ENCODE measurements around the gene OPN1SW. TPM values are rescaled to one million over a fixed set of nuclear protein-coding genes. Genes with fewer than 3 reads are reported as not detected.

The OPN1SW gene
- total RNA-seq, 1 experiment from 2014 or later, result not detected

GRCh38 chr7:128799451-128799850, 23.9 kb upstream of the OPN1SW start:
- CTCF ChIA-PET, result no interaction called here
- intact Hi-C loops (cut with micrococcal nuclease; ENCODE audit: unreplicated experiment), result no loop called here
- TF ChIP-seq CTCF (IDR thresholded peaks at IDR 0.05; ENCODE audit: unreplicated experiment), result no peak
- BruUV-seq (replicated peaks), result no TSS peak
- DNase-seq, result no peak
- no peaks in the 10 kb centered on the region for H3K4me1 Mint-ChIP-seq (ENCODE audit: low read depth, unreplicated experiment)
- peaks cover 55% of the 10 kb centered on the region for H3K27me3 Mint-ChIP-seq (ENCODE audit: unreplicated experiment)
- peaks cover 3% of the 10 kb centered on the region for H3K36me3 Mint-ChIP-seq (ENCODE audit: insufficient read depth, unreplicated experiment)
- no peak overlapping the region for H3K4me3 Mint-ChIP-seq (ENCODE audit: low read depth, unreplicated experiment)
- no peak overlapping the region for H3K27ac Mint-ChIP-seq (ENCODE audit: unreplicated experiment)
- no peaks in the 10 kb centered on the region for H3K9me3 Mint-ChIP-seq (ENCODE audit: low read depth, unreplicated experiment)

GRCh38 chr7:128796327-128796726, 20.7 kb upstream of the OPN1SW start:
- Mint-ChIP-seq H3K4me1 (ENCODE audit: low read depth, unreplicated experiment) (no peaks in the 10 kb centered on the region), H3K27ac (ENCODE audit: unreplicated experiment) (no peak overlapping the region), H3K9me3 (ENCODE audit: low read depth, unreplicated experiment) (no peaks in the 10 kb centered on the region), H3K4me3 (ENCODE audit: low read depth, unreplicated experiment) (no peak overlapping the region), H3K36me3 (ENCODE audit: insufficient read depth, unreplicated experiment) (peaks cover 8% of the 10 kb centered on the region), H3K27me3 (ENCODE audit: unreplicated experiment) (peaks cover 55% of the 10 kb centered on the region)
- no TSS peak for BruUV-seq (replicated peaks)
- CTCF ChIA-PET, result interaction anchor here (1.0 kb wide), 1 partner anchor 9 kb away, joined by 3 read pairs; no protein-coding TSS in a partner anchor
- DNase-seq, result no peak
- TF ChIP-seq CTCF (IDR thresholded peaks at IDR 0.05; ENCODE audit: unreplicated experiment), result no peak
- intact Hi-C loops (cut with micrococcal nuclease; ENCODE audit: unreplicated experiment), result no loop called here

- Mint-ChIP-seq H3K9me3 (ENCODE audit: low read depth, unreplicated experiment) (no peaks in the 10 kb centered on the region), H3K27me3 (ENCODE audit: unreplicated experiment) (peaks cover 49% of the 10 kb centered on the region), H3K27ac (ENCODE audit: unreplicated experiment) (no peak overlapping the region), H3K4me3 (ENCODE audit: low read depth, unreplicated experiment) (no peak overlapping the region), H3K4me1 (ENCODE audit: low read depth, unreplicated experiment) (no peaks in the 10 kb centered on the region), H3K36me3 (ENCODE audit: insufficient read depth, unreplicated experiment) (peaks cover 15% of the 10 kb centered on the region)
- no peak for TF ChIP-seq CTCF (IDR thresholded peaks at IDR 0.05; ENCODE audit: unreplicated experiment)
- intact Hi-C loops (cut with micrococcal nuclease; ENCODE audit: unreplicated experiment), result no loop called here
- no TSS peak for BruUV-seq (replicated peaks)
- DNase-seq, result no peak
- CTCF ChIA-PET, result interaction anchor here (1.4 kb wide), 1 partner anchor 369 kb away, joined by 4 read pairs; no protein-coding TSS in a partner anchor
These were observed 19.5 kb upstream of the OPN1SW start for GRCh38 chr7:128795129-128795528.

GRCh38 chr7:128794436-128794835, 18.8 kb upstream of the OPN1SW start:
- no peak for TF ChIP-seq CTCF (IDR thresholded peaks at IDR 0.05; ENCODE audit: unreplicated experiment)
- no peak for DNase-seq
- no peak overlapping the region for H3K4me3 Mint-ChIP-seq (ENCODE audit: low read depth, unreplicated experiment)
- no peaks in the 10 kb centered on the region for H3K4me1 Mint-ChIP-seq (ENCODE audit: low read depth, unreplicated experiment)
- no peaks in the 10 kb centered on the region for H3K9me3 Mint-ChIP-seq (ENCODE audit: low read depth, unreplicated experiment)
- CTCF ChIA-PET, result interaction anchor here (1.4 kb wide), 1 partner anchor 369 kb away, joined by 4 read pairs; no protein-coding TSS in a partner anchor
- intact Hi-C loops (cut with micrococcal nuclease; ENCODE audit: unreplicated experiment), result loop anchor here (5.0 kb wide), 1 partner anchor 88 kb away; no protein-coding TSS in a partner anchor
- no TSS peak for BruUV-seq (replicated peaks)
- no peak overlapping the region for H3K27ac Mint-ChIP-seq (ENCODE audit: unreplicated experiment)
- H3K36me3 Mint-ChIP-seq (ENCODE audit: insufficient read depth, unreplicated experiment), result peaks cover 15% of the 10 kb centered on the region
- peaks cover 56% of the 10 kb centered on the region for H3K27me3 Mint-ChIP-seq (ENCODE audit: unreplicated experiment)

Data from Calu3 (cell line).